CD4-positive, alpha-beta T cell treated with Interleukin-15 for 1 hour (primary cell): ENCODE data around the gene CLASP2.
"Not testable (repeated sequence)": the region's sequence is repeated elsewhere in the genome, so short reads cannot be mapped to it uniquely, and the experiment has no call there.

ENCODE experiments used
- DNase-seq: peaks from one replicate; pipeline ENCODE4 v3.0.0-alpha.2; 2020

Gene CLASP2

DNA sequence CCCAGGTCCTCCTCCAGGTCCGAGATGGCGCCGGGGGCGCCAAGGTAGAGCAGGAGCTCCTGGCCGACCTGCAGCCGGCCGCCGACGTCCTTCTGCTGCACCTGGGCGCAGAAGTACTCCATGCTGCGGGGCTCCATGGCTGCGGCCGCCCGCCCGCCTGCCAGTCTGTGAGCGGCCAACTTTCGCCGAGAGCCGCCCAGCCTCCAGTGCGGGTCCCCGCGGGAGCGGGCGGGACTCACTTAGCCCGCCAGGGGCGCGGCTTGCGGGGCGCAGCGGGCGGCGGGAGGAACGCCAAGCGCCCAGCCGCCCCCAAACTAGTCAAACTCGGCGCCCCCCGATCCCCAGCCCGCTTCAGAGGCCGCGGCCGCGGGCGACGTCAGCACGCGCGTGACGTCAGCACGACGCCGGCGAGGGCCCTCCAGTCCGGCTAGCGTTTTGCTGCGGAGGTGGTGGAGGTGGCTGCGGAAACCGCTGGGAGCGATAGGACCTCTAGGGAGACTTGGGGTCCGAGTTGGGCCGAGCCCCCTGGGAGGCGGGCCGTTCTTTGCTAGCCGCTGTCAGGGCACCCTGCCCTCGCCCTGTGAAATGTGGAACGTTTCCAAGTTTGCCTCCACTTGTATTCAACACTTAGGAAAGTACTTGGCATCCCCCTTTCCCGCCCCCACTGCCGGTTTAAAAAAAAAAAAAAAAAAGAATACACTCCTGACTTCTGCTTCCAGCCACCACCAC, at the start of gene CLASP2:
CLASP2 (minus strand) TSS at position 389 of the 729 bp plus-strand sequence; CDS start at position 137, 252 bp downstream.
- peak; percentile 89 for DNase-seq

DNA sequence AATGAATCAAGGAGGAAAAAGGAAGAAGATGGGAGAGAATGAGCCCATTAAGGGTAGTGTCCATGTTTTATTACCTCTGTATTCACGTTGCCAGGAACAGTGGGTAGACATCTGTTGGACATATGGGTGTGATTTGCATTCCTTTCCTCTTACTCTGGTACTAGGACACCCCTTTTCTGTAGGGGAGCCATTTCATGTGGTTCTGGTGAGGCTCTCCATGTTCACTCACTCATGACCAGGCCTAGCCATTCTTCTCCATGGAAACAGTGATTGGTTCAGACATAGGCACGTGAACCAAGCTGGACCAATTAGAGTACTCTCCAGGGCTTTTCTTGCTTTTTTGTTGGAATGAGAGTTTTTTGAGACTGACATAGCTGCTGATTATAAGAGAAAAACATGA, 40.8 kb upstream of the CLASP2 start:
- DNase-seq: no peak

GRCh38 chr3:33758281-33758680, 40.2 kb upstream of the CLASP2 start:
- DNase-seq: no peak

- not testable (repeated sequence) for DNase-seq
Observed at GRCh38 chr3:33754391-33754790, 36.3 kb upstream of the CLASP2 start.

DNA sequence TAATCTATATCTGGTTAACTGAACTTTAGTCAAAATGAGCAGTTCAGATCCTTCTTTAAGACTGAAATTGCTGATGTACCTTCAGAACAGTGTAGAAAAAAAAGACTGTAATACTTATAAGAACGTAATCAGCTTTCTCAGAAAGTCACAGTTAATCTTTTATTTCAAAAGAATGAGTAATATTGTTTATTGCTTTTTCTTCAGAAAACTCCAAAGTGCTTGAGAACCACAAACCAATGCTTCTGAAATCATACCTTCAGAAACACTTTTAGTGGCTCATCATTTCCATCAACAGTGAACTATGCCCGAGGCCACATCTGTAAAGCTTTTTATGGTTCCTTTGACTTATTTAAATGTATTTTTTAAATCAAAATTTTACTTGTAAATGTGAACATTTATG, 33.3 kb upstream of the CLASP2 start:
- DNase-seq: no peak

DNA sequence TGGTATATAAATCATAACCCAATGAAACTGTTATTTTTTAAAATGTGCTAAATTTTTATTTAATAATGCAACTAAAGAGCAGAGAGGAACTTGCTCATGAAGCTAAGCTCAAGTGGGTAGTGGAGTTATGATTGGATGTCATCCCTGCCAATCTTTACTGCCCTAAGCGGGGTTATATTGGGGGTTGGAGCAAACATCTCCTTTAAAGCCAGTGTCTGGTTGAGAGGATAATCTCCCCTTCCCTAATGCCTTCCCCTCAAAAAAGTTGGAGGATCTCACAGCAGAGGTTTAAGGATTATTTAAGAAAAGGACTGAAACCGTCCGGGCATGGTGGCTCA, 32.1 kb upstream of the CLASP2 start:
- DNase-seq: no peak

DNA sequence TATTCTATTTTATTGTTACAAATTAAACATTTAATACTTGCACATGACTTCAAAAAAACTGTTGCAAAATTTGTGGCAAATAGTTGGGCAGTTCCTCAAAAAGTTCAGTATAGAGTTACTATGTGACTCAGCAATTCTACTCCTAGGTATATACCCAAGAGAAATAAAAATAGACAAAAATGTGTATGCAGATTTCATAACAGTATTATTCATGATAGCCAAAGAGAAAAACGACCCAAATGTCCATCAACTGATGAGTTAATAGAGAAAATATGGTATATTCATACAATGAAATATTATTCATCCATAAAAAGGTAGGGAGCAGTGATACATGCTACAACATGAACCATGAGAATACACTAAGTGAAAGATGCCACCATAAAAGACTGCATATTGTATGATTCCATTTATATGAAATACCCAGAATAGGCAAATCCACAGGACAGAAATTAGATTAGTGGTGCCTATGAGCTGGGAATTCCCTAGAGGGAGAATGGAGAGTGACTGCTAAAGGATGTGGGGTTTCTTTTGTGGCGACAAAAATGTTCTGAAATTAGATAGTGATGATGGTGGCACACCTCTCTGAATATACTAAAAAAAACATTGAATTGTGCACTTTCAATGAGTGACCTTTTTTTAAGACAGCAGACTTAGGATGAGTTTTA, 31.6 kb upstream of the CLASP2 start:
- DNase-seq: no peak

GRCh38 chr3:33746416-33747116, 28.5 kb upstream of the CLASP2 start:
- no peak for DNase-seq

DNA sequence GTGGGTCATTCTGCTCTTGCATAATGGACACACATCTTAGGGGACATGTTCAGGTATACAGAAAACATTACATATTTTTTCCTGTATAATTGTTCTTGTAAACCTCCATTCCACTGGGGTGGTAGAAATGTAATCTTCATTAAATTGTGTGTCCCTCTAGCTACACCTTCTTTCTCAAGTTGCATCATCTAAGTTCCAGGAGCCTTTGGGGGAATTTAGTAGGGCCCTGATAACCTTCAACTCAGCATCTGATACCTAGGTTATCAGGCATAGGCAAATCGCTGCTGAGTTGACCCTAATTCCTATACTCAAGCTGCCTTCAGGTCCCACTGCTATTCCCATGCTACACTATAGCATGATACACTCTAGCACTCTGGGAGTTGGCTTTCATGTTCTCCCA, 19.1 kb upstream of the CLASP2 start:
- DNase-seq: no peak

- DNase-seq: no peak
Observed at GRCh38 chr3:33732394-33732793, 14.3 kb upstream of the CLASP2 start.

DNA sequence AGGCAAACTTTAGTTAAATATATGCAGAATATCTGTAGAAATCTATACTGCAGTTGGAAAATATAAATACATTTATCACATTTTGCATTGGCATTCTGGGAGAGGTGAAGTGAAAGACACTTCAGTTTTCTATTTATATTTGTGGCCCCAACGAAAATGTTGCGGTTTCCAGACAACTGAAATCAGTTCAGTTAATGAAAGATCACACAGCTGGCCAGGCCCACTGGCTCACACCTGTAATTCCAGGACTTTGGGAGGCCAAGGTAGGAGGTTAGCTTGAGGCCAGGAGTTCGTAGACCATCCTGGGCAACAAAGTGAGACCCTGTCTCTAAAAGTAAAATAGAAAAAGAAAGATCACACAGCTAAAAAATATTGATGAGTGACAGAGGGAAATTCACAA, 11.9 kb upstream of the CLASP2 start:
- DNase-seq: no peak

DNA sequence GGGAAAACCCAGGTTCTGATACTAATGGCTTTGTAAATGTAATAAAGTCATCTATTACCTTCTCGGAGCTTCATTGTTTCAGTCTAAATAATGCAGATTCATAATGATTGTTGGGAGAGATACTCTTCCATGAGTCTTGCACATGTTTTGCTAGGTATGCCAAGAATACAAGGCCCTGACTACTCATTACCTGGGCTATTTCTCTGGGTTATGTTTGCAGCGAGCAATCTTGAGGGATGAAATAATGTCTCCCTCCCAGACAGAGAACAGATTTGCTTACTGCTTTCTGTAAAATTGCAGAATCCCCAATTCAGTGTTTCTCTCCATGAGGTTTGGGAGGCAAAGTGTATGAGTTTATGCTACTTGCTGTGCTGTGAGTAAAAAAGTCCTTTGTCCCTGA, 6.2 kb upstream of the CLASP2 start:
- DNase-seq: no peak

GRCh38 chr3:33722626-33723370, 4.7 kb upstream of the CLASP2 start:
- DNase-seq: no peak

GRCh38 chr3:33722191-33722590, 4.1 kb upstream of the CLASP2 start:
- DNase-seq: no peak

DNA sequence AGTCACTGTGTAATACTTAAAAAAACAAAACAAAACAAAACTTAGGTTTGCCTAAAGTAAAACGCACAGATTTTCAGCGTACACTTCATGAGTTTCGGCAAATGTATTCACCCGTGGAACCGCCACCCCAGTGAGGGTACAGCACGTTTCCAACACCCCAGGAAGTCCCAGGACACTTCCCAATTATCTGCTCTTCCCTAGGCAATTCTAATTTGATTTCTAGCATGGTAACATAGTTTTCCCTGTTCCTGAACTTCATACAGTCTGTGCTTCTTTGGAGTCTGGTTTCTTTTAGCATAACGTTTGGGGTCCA, 497 bp upstream of the CLASP2 start:
- DNase-seq: no peak

DNA sequence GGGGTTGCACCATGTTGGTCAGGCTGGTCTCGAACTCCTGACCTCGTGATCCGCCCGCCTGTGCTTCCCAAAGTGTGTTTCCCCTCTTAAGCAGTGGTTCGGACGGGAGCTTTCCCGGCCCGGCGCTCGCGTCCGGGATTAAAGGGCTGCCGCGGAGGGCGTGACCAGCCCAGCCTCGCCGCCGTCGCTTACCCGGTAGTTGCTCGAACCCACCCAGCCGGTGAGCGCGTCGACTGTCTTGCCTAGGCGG, 513 bp downstream of the CLASP2 start:
- DNase-seq: peak; percentile 60

- DNase-seq: no peak
Observed at GRCh38 chr3:33716227-33716626, 1.8 kb downstream of the CLASP2 start.

DNA sequence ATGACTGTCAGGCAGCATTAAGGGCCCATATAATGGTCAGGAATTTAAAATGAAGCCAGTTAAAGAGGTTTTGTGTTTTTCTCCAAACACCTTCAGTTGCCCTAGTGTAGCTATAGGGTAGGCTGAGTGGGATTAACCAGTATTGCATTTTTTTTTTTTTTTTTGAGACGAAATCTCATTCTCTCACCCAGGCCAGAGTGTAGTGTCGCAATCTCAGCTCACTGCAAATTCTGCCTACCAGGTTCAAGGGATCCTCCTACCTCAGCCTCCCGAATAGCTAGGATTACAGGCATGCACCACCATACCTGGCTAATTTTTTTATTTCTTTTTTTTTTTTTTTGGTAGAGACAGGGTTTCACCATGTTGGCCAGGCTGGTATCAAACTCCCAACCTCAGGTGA, 7.0 kb downstream of the CLASP2 start:
- no peak for DNase-seq

GRCh38 chr3:33706056-33706455, 12.0 kb downstream of the CLASP2 start:
- DNase-seq: no peak

DNA sequence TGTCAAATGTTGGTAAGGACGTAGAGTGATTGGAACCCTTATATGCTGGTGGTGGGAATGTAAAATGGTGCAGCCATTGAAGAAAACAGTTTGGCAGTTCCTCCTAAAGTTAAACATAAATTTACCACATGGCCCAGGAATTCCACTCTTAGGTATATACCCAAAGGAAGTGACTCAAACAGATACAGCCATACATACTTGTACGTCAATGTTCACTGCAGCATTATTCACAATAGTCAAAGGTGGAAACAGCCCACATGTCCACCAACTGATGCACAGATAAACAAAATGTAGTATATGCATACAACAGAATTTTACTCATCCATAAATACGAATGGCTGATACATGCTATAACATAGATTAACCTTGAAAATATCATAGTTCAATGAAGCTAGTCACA, 13.2 kb downstream of the CLASP2 start:
- DNase-seq: no peak

DNA sequence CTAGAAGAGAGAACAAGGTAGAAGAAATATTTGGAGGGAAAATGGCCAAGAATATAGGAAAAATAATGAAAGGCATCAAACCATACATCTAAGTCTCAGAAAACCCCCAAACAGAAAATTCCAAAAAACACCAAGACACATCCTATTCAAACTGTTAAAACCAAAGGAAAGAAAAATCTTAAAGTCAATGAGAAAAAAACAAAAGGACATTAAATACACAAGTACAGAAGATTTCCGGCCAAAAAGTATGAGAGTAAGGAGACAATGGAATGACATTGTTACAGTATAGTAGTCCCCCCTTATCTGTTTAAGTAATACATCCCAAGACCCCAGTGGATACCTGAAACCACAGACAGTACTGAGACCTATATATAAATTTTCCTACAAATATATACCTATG, 18.8 kb downstream of the CLASP2 start:
- DNase-seq: no peak

DNA sequence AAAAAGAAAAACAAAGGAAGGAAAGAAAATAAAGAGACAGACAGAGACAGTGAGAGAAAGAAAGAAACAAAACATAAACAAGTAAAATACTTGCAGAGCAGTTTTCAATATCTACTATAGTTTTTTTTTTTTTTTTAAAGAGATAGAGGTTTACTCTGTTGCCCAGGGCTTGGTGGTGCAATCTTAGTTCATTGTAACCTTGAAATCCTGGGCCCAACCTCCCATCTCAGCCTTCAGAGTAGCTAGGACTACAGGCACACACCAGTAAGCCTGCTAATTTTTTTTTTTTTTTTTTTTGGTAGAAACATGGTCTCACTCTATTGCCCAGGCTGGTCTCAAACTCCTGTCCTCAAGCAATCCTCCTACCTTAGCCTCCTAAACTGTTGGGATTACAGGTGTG, 23.1 kb downstream of the CLASP2 start:
- no peak for DNase-seq

DNA sequence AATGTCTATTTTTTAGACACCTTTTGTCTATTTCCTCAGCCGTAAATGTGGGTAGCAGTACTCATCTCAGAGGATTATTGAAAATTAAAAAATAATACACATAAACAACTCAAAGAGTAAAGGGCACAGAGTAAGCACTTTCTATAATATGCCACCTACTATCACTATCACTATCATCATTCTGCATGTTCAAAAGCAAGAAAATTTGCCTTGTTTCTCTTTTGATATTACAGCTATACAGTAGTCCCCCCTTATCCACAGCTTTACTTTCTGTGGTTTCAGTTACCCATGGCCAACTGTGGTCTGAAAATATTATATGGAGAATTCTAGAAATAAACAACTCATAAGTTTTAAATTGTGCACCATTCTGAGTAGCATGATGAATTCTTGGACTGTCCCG, 27.7 kb downstream of the CLASP2 start:
- DNase-seq: no peak

- DNase-seq: no peak
Observed at GRCh38 chr3:33687406-33688010, 30.5 kb downstream of the CLASP2 start.
